Measurements from ENCODE around the gene OLIG2.

Gene OLIG2

GRCh38 chr21:33046455-33046854 lies 20.7 kb downstream of the OLIG2 start:
- H2AK5ac ChIP-seq (ENCODE audit: low read length), result no peak overlapping the region
- no peak for DNase-seq
- H3K18ac ChIP-seq (ENCODE audit: low read length), result no peak overlapping the region
- H4K5ac ChIP-seq (ENCODE audit: low read length), result no peak overlapping the region
- H2BK5ac ChIP-seq (ENCODE audit: low read length), result no peak overlapping the region
- H4K8ac ChIP-seq (ENCODE audit: low read depth, low read length), result no peak overlapping the region
- no peak overlapping the region for H3K27ac ChIP-seq (ENCODE audit: low read depth, low read length)
- no peaks in the 10 kb centered on the region for H3K79me1 ChIP-seq (ENCODE audit: low read length)
- no peak overlapping the region for H3K23ac ChIP-seq (ENCODE audit: low read length)
- H3K56ac ChIP-seq (ENCODE audit: low read length), result no peak overlapping the region
- H2BK15ac ChIP-seq (replicated peaks; ENCODE audit: low read depth), result no peak overlapping the region
- no peak overlapping the region for H3K4me3 ChIP-seq (ENCODE audit: low read length)
- H3K4me1 ChIP-seq (ENCODE audit: control insufficient read depth, low read depth, low read length), result no peaks in the 10 kb centered on the region
- no peak overlapping the region for H3K9ac ChIP-seq (ENCODE audit: low read length)
- no peaks in the 10 kb centered on the region for H3K36me3 ChIP-seq (ENCODE audit: control insufficient read depth, insufficient read depth, low read length)
- no peak overlapping the region for H3K4me2 ChIP-seq (ENCODE audit: low read length)
- H2BK120ac ChIP-seq (ENCODE audit: low read depth, low read length), result no peak overlapping the region
- H3K4ac ChIP-seq (ENCODE audit: low read depth, low read length), result no peak overlapping the region
- peaks cover 2% of the 10 kb centered on the region for H3K27me3 ChIP-seq (ENCODE audit: insufficient read depth, low read length, poor library complexity)
- WGBS (ENCODE audit: extremely low coverage, insufficient coverage, low lambda C conversion rate), result no CpG with 5 or more reads among the region's 8 CpGs
- no peaks in the 10 kb centered on the region for H3K79me2 ChIP-seq (ENCODE audit: control insufficient read depth, insufficient read depth, low read length)

DNA sequence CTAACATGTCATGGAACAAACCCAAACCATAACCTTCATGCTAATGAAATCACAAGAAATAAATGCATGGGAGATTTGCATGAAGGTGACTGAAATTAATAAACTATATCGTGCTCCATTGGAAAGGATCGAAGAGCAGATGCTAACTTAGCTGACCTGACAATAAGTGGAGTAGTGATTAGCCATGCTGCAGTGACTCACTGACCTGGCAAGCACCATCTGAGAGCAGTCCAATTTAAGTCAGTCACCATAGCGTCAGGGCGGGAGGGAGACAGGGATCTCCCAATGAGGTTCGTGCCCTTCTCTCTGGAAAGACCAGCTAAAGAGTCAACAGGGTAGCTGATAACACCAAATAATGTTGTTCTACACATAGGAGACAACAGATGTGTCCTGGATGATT lies 21.5 kb downstream of the OLIG2 start:
- H2BK15ac ChIP-seq (replicated peaks; ENCODE audit: low read depth), result no peak overlapping the region
- WGBS (ENCODE audit: extremely low coverage, insufficient coverage, low lambda C conversion rate), result no CpG with 5 or more reads among the region's 5 CpGs
- H2AK5ac ChIP-seq (ENCODE audit: low read length), result no peak overlapping the region
- H3K9ac ChIP-seq (ENCODE audit: low read length), result no peak overlapping the region
- no peak for DNase-seq
- H4K8ac ChIP-seq (ENCODE audit: low read depth, low read length), result no peak overlapping the region
- H3K27me3 ChIP-seq (ENCODE audit: insufficient read depth, low read length, poor library complexity), result peaks cover 2% of the 10 kb centered on the region
- no peak overlapping the region for H3K4ac ChIP-seq (ENCODE audit: low read depth, low read length)
- no peaks in the 10 kb centered on the region for H3K79me2 ChIP-seq (ENCODE audit: control insufficient read depth, insufficient read depth, low read length)
- H3K4me2 ChIP-seq (ENCODE audit: low read length), result no peak overlapping the region
- H4K5ac ChIP-seq (ENCODE audit: low read length), result no peak overlapping the region
- H3K23ac ChIP-seq (ENCODE audit: low read length), result no peak overlapping the region
- H3K4me1 ChIP-seq (ENCODE audit: control insufficient read depth, low read depth, low read length), result no peaks in the 10 kb centered on the region
- no peaks in the 10 kb centered on the region for H3K36me3 ChIP-seq (ENCODE audit: control insufficient read depth, insufficient read depth, low read length)
- H3K4me3 ChIP-seq (ENCODE audit: low read length), result no peak overlapping the region
- H2BK120ac ChIP-seq (ENCODE audit: low read depth, low read length), result no peak overlapping the region
- H3K18ac ChIP-seq (ENCODE audit: low read length), result no peak overlapping the region
- no peak overlapping the region for H3K56ac ChIP-seq (ENCODE audit: low read length)
- no peak overlapping the region for H3K27ac ChIP-seq (ENCODE audit: low read depth, low read length)
- H3K79me1 ChIP-seq (ENCODE audit: low read length), result no peaks in the 10 kb centered on the region
- no peak overlapping the region for H2BK5ac ChIP-seq (ENCODE audit: low read length)

- no peak overlapping the region for H2BK120ac ChIP-seq (ENCODE audit: low read depth, low read length)
- H2BK5ac ChIP-seq (ENCODE audit: low read length), result no peak overlapping the region
- H3K4me2 ChIP-seq (ENCODE audit: low read length), result no peak overlapping the region
- no CpG with 5 or more reads among the region's 16 CpGs for WGBS (ENCODE audit: extremely low coverage, insufficient coverage, low lambda C conversion rate)
- H3K36me3 ChIP-seq (ENCODE audit: control insufficient read depth, insufficient read depth, low read length), result no peaks in the 10 kb centered on the region
- H2BK15ac ChIP-seq (replicated peaks; ENCODE audit: low read depth), result no peak overlapping the region
- no peaks in the 10 kb centered on the region for H3K4me1 ChIP-seq (ENCODE audit: control insufficient read depth, low read depth, low read length)
- no peak overlapping the region for H3K4ac ChIP-seq (ENCODE audit: low read depth, low read length)
- no peak overlapping the region for H4K5ac ChIP-seq (ENCODE audit: low read length)
- no peak overlapping the region for H3K56ac ChIP-seq (ENCODE audit: low read length)
- H4K8ac ChIP-seq (ENCODE audit: low read depth, low read length), result no peak overlapping the region
- no peaks in the 10 kb centered on the region for H3K79me2 ChIP-seq (ENCODE audit: control insufficient read depth, insufficient read depth, low read length)
- H3K27ac ChIP-seq (ENCODE audit: low read depth, low read length), result no peak overlapping the region
- no peak overlapping the region for H3K9ac ChIP-seq (ENCODE audit: low read length)
- H3K18ac ChIP-seq (ENCODE audit: low read length), result no peak overlapping the region
- H3K23ac ChIP-seq (ENCODE audit: low read length), result no peak overlapping the region
- no peak for DNase-seq
- H3K27me3 ChIP-seq (ENCODE audit: insufficient read depth, low read length, poor library complexity), result no peaks in the 10 kb centered on the region
- H3K4me3 ChIP-seq (ENCODE audit: low read length), result no peak overlapping the region
- H3K79me1 ChIP-seq (ENCODE audit: low read length), result no peaks in the 10 kb centered on the region
- H2AK5ac ChIP-seq (ENCODE audit: low read length), result no peak overlapping the region
Measured at GRCh38 chr21:33051925-33052324, 26.2 kb downstream of the OLIG2 start.

GRCh38 chr21:33053951-33054350 lies 28.2 kb downstream of the OLIG2 start:
- Histone ChIP-seq H3K4ac (ENCODE audit: low read depth, low read length) (no peak overlapping the region), H2BK5ac (ENCODE audit: low read length) (no peak overlapping the region), H3K18ac (ENCODE audit: low read length) (no peak overlapping the region), H2BK15ac (replicated peaks; ENCODE audit: low read depth) (no peak overlapping the region), H4K5ac (ENCODE audit: low read length) (no peak overlapping the region), H3K27me3 (ENCODE audit: insufficient read depth, low read length, poor library complexity) (no peaks in the 10 kb centered on the region), H3K4me3 (ENCODE audit: low read length) (no peak overlapping the region), H2BK120ac (ENCODE audit: low read depth, low read length) (no peak overlapping the region), H4K8ac (ENCODE audit: low read depth, low read length) (no peak overlapping the region), H3K4me1 (ENCODE audit: control insufficient read depth, low read depth, low read length) (no peaks in the 10 kb centered on the region), H3K79me2 (ENCODE audit: control insufficient read depth, insufficient read depth, low read length) (no peaks in the 10 kb centered on the region), H3K56ac (ENCODE audit: low read length) (no peak overlapping the region), H3K9ac (ENCODE audit: low read length) (no peak overlapping the region), H3K23ac (ENCODE audit: low read length) (no peak overlapping the region), H2AK5ac (ENCODE audit: low read length) (no peak overlapping the region), H3K27ac (ENCODE audit: low read depth, low read length) (no peak overlapping the region), H3K79me1 (ENCODE audit: low read length) (no peaks in the 10 kb centered on the region), H3K4me2 (ENCODE audit: low read length) (no peak overlapping the region), H3K36me3 (ENCODE audit: control insufficient read depth, insufficient read depth, low read length) (no peaks in the 10 kb centered on the region)
- DNase-seq, result no peak

GRCh38 chr21:33055991-33056390 lies 30.3 kb downstream of the OLIG2 start:
- H3K4ac ChIP-seq (ENCODE audit: low read depth, low read length), result no peak overlapping the region
- no peak overlapping the region for H3K4me2 ChIP-seq (ENCODE audit: low read length)
- no peak overlapping the region for H3K4me3 ChIP-seq (ENCODE audit: low read length)
- H2AK5ac ChIP-seq (ENCODE audit: low read length), result no peak overlapping the region
- H3K9ac ChIP-seq (ENCODE audit: low read length), result no peak overlapping the region
- WGBS (ENCODE audit: extremely low coverage, insufficient coverage, low lambda C conversion rate), result no CpG with 5 or more reads among the region's 5 CpGs
- no peaks in the 10 kb centered on the region for H3K79me2 ChIP-seq (ENCODE audit: control insufficient read depth, insufficient read depth, low read length)
- no peaks in the 10 kb centered on the region for H3K27me3 ChIP-seq (ENCODE audit: insufficient read depth, low read length, poor library complexity)
- H2BK15ac ChIP-seq (replicated peaks; ENCODE audit: low read depth), result no peak overlapping the region
- H2BK120ac ChIP-seq (ENCODE audit: low read depth, low read length), result no peak overlapping the region
- no peaks in the 10 kb centered on the region for H3K4me1 ChIP-seq (ENCODE audit: control insufficient read depth, low read depth, low read length)
- H3K79me1 ChIP-seq (ENCODE audit: low read length), result no peaks in the 10 kb centered on the region
- DNase-seq, result no peak
- H3K36me3 ChIP-seq (ENCODE audit: control insufficient read depth, insufficient read depth, low read length), result no peaks in the 10 kb centered on the region
- H3K18ac ChIP-seq (ENCODE audit: low read length), result no peak overlapping the region
- no peak overlapping the region for H4K5ac ChIP-seq (ENCODE audit: low read length)
- H3K23ac ChIP-seq (ENCODE audit: low read length), result no peak overlapping the region
- no peak overlapping the region for H3K56ac ChIP-seq (ENCODE audit: low read length)
- H2BK5ac ChIP-seq (ENCODE audit: low read length), result no peak overlapping the region
- H4K8ac ChIP-seq (ENCODE audit: low read depth, low read length), result no peak overlapping the region
- H3K27ac ChIP-seq (ENCODE audit: low read depth, low read length), result no peak overlapping the region

DNA sequence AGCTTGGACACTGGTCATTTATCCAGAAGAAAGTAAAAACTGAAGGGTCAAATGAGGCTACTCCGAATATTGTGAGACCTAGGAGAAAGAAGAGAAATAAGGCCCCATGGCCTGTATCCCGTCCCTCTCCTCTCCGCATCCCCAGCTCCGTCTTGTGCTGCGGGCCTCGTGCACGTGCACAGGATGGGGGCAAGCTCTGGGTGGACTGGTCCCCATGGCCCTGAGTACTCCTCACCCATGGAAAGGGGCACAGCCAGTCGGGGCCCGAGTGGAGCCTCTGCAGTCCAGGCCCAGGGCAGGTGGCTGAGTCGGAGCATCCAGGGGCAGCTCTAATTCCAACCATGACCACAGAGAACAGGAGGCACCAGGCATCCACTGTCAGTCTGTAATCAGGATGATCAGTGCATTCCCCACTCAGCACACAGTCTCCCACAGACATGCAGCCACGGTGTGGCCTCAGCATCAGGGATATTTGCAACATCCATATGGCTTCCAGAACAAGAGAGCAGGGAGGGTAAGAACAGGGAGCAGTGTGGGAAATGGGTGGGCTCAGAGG lies 31.7 kb downstream of the OLIG2 start:
- no peaks in the 10 kb centered on the region for H3K79me2 ChIP-seq (ENCODE audit: control insufficient read depth, insufficient read depth, low read length)
- no peaks in the 10 kb centered on the region for H3K36me3 ChIP-seq (ENCODE audit: control insufficient read depth, insufficient read depth, low read length)
- H4K5ac ChIP-seq (ENCODE audit: low read length), result no peak overlapping the region
- no peak overlapping the region for H4K8ac ChIP-seq (ENCODE audit: low read depth, low read length)
- no peak overlapping the region for H2BK5ac ChIP-seq (ENCODE audit: low read length)
- no peak overlapping the region for H3K9ac ChIP-seq (ENCODE audit: low read length)
- no peak overlapping the region for H3K4ac ChIP-seq (ENCODE audit: low read depth, low read length)
- no peak overlapping the region for H2AK5ac ChIP-seq (ENCODE audit: low read length)
- WGBS (ENCODE audit: extremely low coverage, insufficient coverage, low lambda C conversion rate), result no CpG with 5 or more reads among the region's 11 CpGs
- no peak overlapping the region for H3K23ac ChIP-seq (ENCODE audit: low read length)
- H3K79me1 ChIP-seq (ENCODE audit: low read length), result no peaks in the 10 kb centered on the region
- no peak overlapping the region for H3K18ac ChIP-seq (ENCODE audit: low read length)
- no peak overlapping the region for H3K27ac ChIP-seq (ENCODE audit: low read depth, low read length)
- no peaks in the 10 kb centered on the region for H3K4me1 ChIP-seq (ENCODE audit: control insufficient read depth, low read depth, low read length)
- H3K4me2 ChIP-seq (ENCODE audit: low read length), result no peak overlapping the region
- no peak overlapping the region for H2BK15ac ChIP-seq (replicated peaks; ENCODE audit: low read depth)
- no peak overlapping the region for H3K4me3 ChIP-seq (ENCODE audit: low read length)
- no peak overlapping the region for H2BK120ac ChIP-seq (ENCODE audit: low read depth, low read length)
- no peak overlapping the region for H3K56ac ChIP-seq (ENCODE audit: low read length)
- no peaks in the 10 kb centered on the region for H3K27me3 ChIP-seq (ENCODE audit: insufficient read depth, low read length, poor library complexity)
- DNase-seq, result no peak
